IMR-90 (cell line): ENCODE data around the gene SENP6. TPM values are rescaled to one million over a fixed set of nuclear protein-coding genes. Genes with fewer than 3 reads are reported as not detected.
"Not testable (repeated sequence)": the region's sequence is repeated elsewhere in the genome, so short reads cannot be mapped to it uniquely, and the experiment has no call there.

Experiments used
- ATAC-seq: fragments of 200-7000 bp; cut with Tn5 transposase; 2 replicates; pipeline ENCODE4 v1.9.1; 2020; ENCODE audit warnings: low read depth, mild to moderate bottlenecking, moderate library complexity
- BruUV-seq: library from RNA; stranded (reverse); fragments of 400-500 nt; replicated peaks from 2 replicates; lab custom pipeline; 2021; lab: Mats Ljungman, UMichigan
- CTCF ChIA-PET: fragments of 300-600 bp; formaldehyde crosslinking; extraction: SDS; loops from one replicate; lab custom pipeline; 2021; ENCODE audit warnings: antibody characterized with exemption; lab: Yijun Ruan, JAX
- POLR2A ChIA-PET: fragments of 300-600 bp; sonication (Branson Sonifier 250); formaldehyde crosslinking; loops from one replicate; lab custom pipeline; 2022; ENCODE audit warnings: antibody characterized with exemption; ENCODE audit not compliant: unreplicated experiment; lab: Charles Lee
- DNase-seq: peaks from one replicate; pipeline ENCODE4 v3.0.0; 2013
- H2AFZ ChIP-seq: replicated peaks from 2 replicates; pipeline ENCODE3; 2013; ENCODE audit warnings: low read length, mild to moderate bottlenecking; ENCODE audit not compliant: poor library complexity
- H2AK5ac ChIP-seq: 2 replicates; pipeline ENCODE4 v1.6.1; 2013; ENCODE audit warnings: low read depth, low read length, inconsistent platforms
- H2AK9ac ChIP-seq: replicated peaks from 2 replicates; pipeline ENCODE3; 2013; ENCODE audit warnings: mild to moderate bottlenecking, low read depth, low read length, moderate library complexity; ENCODE audit not compliant: poor library complexity
- H2BK120ac ChIP-seq: 2 replicates; pipeline ENCODE4 v1.6.1; 2013; ENCODE audit warnings: low read depth, low read length, inconsistent platforms
- H2BK15ac ChIP-seq: 3 replicates; pipeline ENCODE4 v1.6.1; 2013; ENCODE audit warnings: low read depth, low read length, inconsistent platforms
- H2BK20ac ChIP-seq: 2 replicates; pipeline ENCODE4 v1.6.1; 2013; ENCODE audit warnings: low read depth, mild to moderate bottlenecking, inconsistent platforms, low read length, moderate library complexity
- H2BK5ac ChIP-seq: 2 replicates; pipeline ENCODE4 v1.6.1; 2013; ENCODE audit warnings: mild to moderate bottlenecking, low read depth, low read length, inconsistent platforms; ENCODE audit not compliant: poor library complexity, severe bottlenecking
- H3K14ac ChIP-seq: replicated peaks from 2 replicates; pipeline ENCODE4 v1.6.1; 2013; ENCODE audit warnings: low read depth, low read length, inconsistent platforms
- H3K18ac ChIP-seq: 2 replicates; pipeline ENCODE4 v1.6.1; 2013; ENCODE audit warnings: low read depth, low read length, control low read depth
- H3K23ac ChIP-seq: 2 replicates; pipeline ENCODE4 v1.6.1; 2013; ENCODE audit warnings: low read depth, low read length, inconsistent platforms
- H3K27ac ChIP-seq: 2 replicates; pipeline ENCODE4 v1.5.1; 2013; ENCODE audit warnings: mild to moderate bottlenecking, control low read depth, low read length; ENCODE audit not compliant: insufficient read depth
- H3K27me3 ChIP-seq: 2 replicates; pipeline ENCODE4 v1.6.1; 2013; ENCODE audit warnings: low read length; ENCODE audit not compliant: control insufficient read depth, insufficient read depth
- H3K36me3 ChIP-seq: 2 replicates; pipeline ENCODE4 v1.6.1; 2013; ENCODE audit warnings: low read length, mixed read lengths; ENCODE audit not compliant: control insufficient read depth, insufficient read depth
- H3K4ac ChIP-seq: 2 replicates; pipeline ENCODE4 v1.6.1; 2013; ENCODE audit warnings: low read depth, low read length, inconsistent platforms
- H3K4me1 ChIP-seq: 2 replicates; pipeline ENCODE4 v1.6.1; 2013; ENCODE audit warnings: low read length, mixed read lengths; ENCODE audit not compliant: control insufficient read depth, insufficient read depth
- H3K4me2 ChIP-seq: 2 replicates; pipeline ENCODE4 v1.6.1; 2013; ENCODE audit warnings: low read depth, mild to moderate bottlenecking, control low read depth, low read length, moderate library complexity
- H3K4me3 ChIP-seq: 2 replicates; pipeline ENCODE4 v1.5.1; 2013; ENCODE audit warnings: low read depth, mild to moderate bottlenecking, control low read depth, low read length, moderate library complexity; ENCODE audit not compliant: insufficient read depth
- H3K56ac ChIP-seq: 2 replicates; pipeline ENCODE4 v1.6.1; 2013; ENCODE audit warnings: low read length, inconsistent platforms; ENCODE audit not compliant: insufficient read depth; ENCODE audit errors: extremely low read depth
- H3K79me1 ChIP-seq, 2 experiments: 2 replicates each; pipeline ENCODE4 v1.6.1; 2013; ENCODE audit warnings: low read length in 2 of 2, inconsistent platforms in 1 of 2, low read depth in 1 of 2
- H3K9ac ChIP-seq: 2 replicates; pipeline ENCODE4 v1.6.1; 2013; ENCODE audit warnings: low read depth, low read length, control low read depth
- H3K9me1 ChIP-seq: 2 replicates; pipeline ENCODE4 v1.6.1; 2013; ENCODE audit warnings: low read length, inconsistent platforms; ENCODE audit not compliant: insufficient read depth
- H3K9me3 ChIP-seq: 2 replicates; pipeline ENCODE4 v1.6.1; 2013; ENCODE audit warnings: low read length; ENCODE audit not compliant: control insufficient read depth, insufficient read depth
- H4K20me1 ChIP-seq: 2 replicates; pipeline ENCODE4 v1.6.1; 2013; ENCODE audit warnings: low read length, inconsistent platforms; ENCODE audit not compliant: insufficient read depth
- H4K5ac ChIP-seq: 2 replicates; pipeline ENCODE4 v1.6.1; 2013; ENCODE audit warnings: mild to moderate bottlenecking, low read depth, low read length, control low read depth
- H4K8ac ChIP-seq, 2 experiments: 2 replicates each; pipeline ENCODE4 v1.6.1; 2013; ENCODE audit warnings: low read depth in 2 of 2, low read length in 2 of 2, control low read depth in 1 of 2, inconsistent platforms in 1 of 2
- H4K91ac ChIP-seq: 2 replicates; pipeline ENCODE4 v1.6.1; 2013; ENCODE audit warnings: low read depth, low read length, inconsistent platforms; ENCODE audit not compliant: insufficient read depth
- WGBS, 2 experiments: methylation state at CpG; one replicate each; pipeline versions ENCODE4 v1.1.5 to v1.1.7; 2013; ENCODE audit warnings: missing lambda C conversion rate in 2 of 2; ENCODE audit not compliant: insufficient read length in 1 of 2; ENCODE audit errors: extremely low coverage in 2 of 2; 5-methylcytosine and 5-hydroxymethylcytosine counted together
- dilution Hi-C: fragments of 300-500 bp; cut with HindIII; formaldehyde crosslinking; loops from one replicate; pipeline ENCODE4 v1.14.3; 2018; ENCODE audit warnings: low sequenced_read_pairs; ENCODE audit not compliant: unreplicated experiment
- in situ Hi-C: fragments of 300-500 bp; cut with MboI; formaldehyde crosslinking; loops from 3 replicates; pipeline ENCODE4 v1.14.3; 2019; ENCODE audit warnings: low sequenced_read_pairs, inconsistent platforms, mixed read lengths
- intact Hi-C: fragments of 100-400 bp; cut with micrococcal nuclease; formaldehyde crosslinking; loops from 2 replicates; pipeline ENCODE4 v1.10.0; 2022
- polyA plus RNA-seq, 3 experiments: library from polyadenylated mRNA; depleted of rRNA; stranded (reverse); fragments of >200 nt; gene quantifications; 2 replicates each; pipeline ENCODE4 v1.2.3, GENCODE V29; 2012; ENCODE audit warnings: low replicate concordance in 1 of 3
- total RNA-seq: library from RNA; depleted of rRNA; stranded (reverse); fragments of >200 nt; gene quantifications from 2 replicates; pipeline ENCODE4 v1.2.3, GENCODE V29; 2012

The SENP6 gene
- total and polyA plus RNA-seq, 2 of the 4 experiments (the other 2 are of a cell fraction): 23.1 to 25.8 TPM

DNA sequence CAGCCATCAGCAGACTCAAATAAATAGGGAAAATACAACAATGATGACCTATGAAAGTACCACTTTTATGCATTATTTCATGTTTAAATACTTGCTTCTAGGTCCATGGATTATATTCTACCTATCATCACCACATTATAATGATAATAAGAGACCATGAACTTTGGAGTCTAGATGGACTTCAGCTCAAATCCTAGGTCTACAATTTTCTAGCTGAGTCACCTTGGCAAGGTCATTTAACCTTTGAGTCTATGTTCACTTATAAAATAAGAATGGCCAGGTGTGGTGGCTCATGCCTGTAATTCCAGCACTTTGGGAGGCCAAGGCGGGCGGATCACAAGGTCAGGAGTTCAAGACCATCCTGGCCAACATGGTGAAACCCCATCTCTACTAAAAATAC, 5.3 kb upstream of the SENP6 start:
- H4K5ac ChIP-seq, ATAC-seq, H3K4ac ChIP-seq, BruUV-seq, H4K20me1 ChIP-seq, H3K4me2 ChIP-seq, H2AFZ ChIP-seq, POLR2A ChIA-PET, H3K27me3 ChIP-seq, H2AK5ac ChIP-seq, H3K79me1 ChIP-seq, H2BK20ac ChIP-seq, H3K9me3 ChIP-seq, H2AK9ac ChIP-seq, H3K36me3 ChIP-seq, H2BK5ac ChIP-seq, H3K56ac ChIP-seq, H4K91ac ChIP-seq, H4K8ac ChIP-seq, H3K18ac ChIP-seq, dilution Hi-C loops, DNase-seq, H3K4me1 ChIP-seq, H3K4me3 ChIP-seq, H2BK15ac ChIP-seq, intact Hi-C loops, H3K23ac ChIP-seq, H3K14ac ChIP-seq, H2BK120ac ChIP-seq, H3K27ac ChIP-seq, H3K9ac ChIP-seq, CTCF ChIA-PET, H3K9me1 ChIP-seq, in situ Hi-C loops: not testable (repeated sequence)
- no CpG with 5 or more reads among the region's 2 CpGs for WGBS, 2 experiments
